ENCODE results near the gene CTTNBP2.

CTTNBP2 gene

DNA sequence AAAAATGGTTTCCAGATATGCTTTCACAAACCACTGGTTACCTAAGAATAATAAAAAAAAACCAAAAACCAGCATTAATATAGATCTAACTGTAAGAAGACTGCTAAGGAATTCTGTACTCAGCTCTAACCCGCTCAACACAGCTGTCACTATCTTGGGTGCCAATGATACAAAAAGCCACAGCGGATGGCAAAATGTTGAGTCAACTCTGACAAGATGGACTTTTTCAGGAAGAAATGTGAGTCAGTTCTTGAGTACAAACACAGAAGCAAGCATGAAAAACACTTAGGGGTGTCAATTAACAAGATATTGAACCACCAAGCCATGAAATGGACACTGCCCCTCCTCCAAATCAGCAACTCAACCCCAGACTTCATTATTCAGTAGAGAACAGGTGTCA, 55.0 kb downstream of the CTTNBP2 start:
- no peak for DNase-seq (ENCODE audit: low read depth)

GRCh38 chr7:117816727-117817126, 56.5 kb downstream of the CTTNBP2 start:
- no peak for DNase-seq (ENCODE audit: low read depth)

DNA sequence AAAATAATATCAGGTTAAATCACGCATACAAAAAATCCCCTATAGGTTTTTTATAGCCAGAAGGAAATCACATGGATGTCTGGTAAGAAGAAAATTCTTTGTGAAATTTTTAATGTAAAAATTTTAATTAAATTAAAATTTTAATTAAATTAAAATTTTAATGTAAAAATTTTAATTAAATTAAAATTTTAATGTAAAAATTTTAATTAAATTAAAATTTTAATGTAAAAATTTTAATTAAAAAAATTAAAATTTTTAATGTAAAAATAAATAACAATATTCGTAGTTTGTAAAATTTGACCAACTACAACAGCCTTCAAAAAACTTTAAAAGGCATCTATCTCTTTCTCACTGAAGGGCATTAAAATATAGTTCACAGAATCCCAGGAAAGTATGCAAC, 61.5 kb downstream of the CTTNBP2 start:
- DNase-seq (ENCODE audit: low read depth), result no peak

DNA sequence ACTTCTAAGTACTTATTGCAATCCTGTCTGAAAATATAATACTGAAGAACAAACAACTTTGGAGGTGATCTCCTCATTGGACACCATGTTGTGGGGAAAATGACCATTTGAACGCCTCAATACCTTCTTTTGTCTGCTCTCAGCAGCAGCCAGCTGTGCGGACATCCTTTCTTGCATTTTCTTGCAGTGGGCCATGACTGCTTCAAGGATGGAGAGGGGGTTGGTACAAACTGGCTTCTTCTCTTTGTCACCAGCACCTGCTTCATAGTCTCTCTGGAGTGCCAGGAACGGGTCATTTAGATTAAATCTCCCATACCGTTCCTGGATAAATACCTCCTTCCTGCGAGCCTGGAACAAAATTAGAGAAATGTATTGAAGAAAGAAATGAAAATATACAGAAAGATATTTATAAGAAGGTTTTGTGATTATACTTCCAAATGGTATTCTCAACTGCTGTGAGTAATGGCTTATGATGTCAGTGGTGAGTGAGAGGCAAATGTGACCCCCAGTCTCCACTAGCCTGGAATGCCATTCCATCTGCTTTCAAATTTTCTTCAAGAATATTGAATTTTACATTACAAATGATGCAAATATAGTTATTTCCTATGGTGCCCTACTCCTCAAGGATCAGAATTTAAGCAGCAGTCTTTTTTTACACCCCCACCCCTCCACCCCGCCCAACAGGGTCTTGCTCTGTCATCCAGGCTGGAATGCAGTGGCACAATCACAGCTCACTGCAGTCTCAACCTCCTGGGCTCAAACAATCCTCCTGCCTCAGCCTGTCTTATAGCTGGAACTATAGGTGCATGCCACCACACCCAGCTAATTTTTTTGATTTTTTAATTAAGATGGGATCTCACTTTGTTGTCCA, 62.4 kb downstream of the CTTNBP2 start:
- no peak for DNase-seq (ENCODE audit: low read depth)

DNA sequence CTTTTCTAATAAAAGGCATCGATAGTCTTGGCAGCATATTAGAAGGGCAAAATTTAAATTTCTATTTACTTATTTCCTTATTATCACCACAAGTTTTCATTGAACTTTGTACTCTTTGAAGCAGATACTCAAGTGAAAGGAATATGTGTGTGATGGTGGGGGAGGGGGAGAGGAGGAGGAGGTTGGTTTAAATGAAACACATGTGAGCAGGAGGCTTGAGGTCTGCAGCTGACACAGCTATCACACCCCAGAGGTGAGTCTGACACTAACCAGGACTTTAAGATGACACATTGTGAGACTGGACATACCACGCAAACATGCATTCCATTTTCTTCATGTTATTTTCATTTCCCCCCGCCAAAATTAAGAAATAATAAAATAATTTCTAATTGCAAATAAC, 63.3 kb downstream of the CTTNBP2 start:
- DNase-seq (ENCODE audit: low read depth), result no peak

DNA sequence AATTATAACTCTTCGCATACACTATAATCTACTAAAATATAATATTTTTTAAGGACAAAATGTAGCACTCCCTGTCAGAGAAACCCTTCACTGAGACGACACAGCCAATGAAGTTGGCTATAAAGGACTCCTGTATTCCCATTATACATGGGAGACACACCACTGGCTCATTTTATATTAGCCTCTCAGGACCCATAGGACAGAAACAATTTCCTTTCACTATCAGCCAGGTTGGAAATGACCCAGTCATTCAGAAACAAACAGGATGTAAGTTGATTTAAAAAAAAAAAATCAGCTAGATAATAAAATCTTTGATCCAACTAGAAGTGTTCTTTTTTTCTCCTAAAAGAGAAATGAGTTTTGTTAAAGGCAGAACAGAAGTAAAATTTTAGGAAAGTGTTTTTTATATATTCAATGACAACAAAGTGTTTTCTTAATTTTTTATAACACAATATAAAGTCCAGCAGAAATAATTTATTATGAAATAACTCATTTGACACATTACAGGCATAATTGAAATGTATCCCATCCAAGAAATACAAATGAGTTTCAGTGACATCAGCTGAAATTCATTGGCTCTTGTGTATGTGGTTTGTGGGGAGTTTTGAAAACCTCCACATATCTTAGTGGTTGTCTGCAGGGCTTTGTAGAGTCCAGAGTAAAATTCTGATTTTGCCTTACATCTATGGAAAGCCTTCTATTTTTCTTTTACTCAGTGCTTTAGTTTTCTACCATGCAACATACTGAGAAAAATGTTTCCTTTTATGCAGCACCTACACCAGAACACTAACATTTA, 64.1 kb downstream of the CTTNBP2 start:
- DNase-seq (ENCODE audit: low read depth), result no peak

GRCh38 chr7:117808341-117808757, 64.9 kb downstream of the CTTNBP2 start:
- DNase-seq (ENCODE audit: low read depth), result no peak

DNA sequence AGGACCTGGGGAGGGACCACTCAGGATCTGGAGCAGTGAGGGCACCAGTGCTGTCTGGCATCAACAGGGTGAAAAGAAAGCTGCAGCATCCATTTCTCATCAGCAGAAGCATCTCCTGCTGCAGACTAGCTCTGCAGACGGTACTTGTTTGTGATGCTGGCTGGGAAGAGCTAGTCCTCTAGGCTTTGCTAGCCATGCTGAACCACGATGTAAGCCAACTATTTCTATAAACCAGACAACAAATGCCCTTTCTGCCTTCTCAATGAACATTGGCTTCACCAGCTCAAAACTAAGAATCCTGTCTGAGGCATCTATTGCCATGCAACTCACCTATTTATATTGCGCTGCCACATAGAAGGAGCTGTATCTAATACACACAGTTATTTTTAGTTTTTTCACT, 65.6 kb downstream of the CTTNBP2 start:
- no peak for DNase-seq (ENCODE audit: low read depth)

DNA sequence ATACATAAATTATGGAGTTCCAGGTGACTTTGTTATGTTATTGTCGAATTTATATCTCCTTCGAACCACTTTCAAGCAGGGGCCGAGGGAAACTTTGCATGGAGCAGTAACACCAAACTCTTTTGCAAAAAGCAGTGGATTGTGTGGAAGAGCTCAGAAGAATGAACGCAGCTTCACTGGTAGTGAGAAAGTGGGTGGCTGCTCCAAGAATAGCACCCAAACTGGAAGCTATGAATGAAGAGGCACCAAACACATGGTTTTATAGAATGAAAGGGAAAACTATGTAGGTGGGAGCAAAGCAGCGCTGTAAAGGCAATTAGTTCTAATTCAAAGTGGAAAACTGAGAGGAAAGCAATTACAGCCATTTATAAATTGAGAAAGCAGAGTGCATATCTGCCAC, 67.2 kb downstream of the CTTNBP2 start:
- DNase-seq (ENCODE audit: low read depth), result no peak

- DNase-seq (ENCODE audit: low read depth), result no peak
Observed at GRCh38 chr7:117805241-117805640, 68.0 kb downstream of the CTTNBP2 start.

- DNase-seq (ENCODE audit: low read depth), result no peak
Observed at GRCh38 chr7:117803476-117803875, 69.8 kb downstream of the CTTNBP2 start.

- DNase-seq (ENCODE audit: low read depth), result no peak
Observed at GRCh38 chr7:117802660-117803059, 70.6 kb downstream of the CTTNBP2 start.

DNA sequence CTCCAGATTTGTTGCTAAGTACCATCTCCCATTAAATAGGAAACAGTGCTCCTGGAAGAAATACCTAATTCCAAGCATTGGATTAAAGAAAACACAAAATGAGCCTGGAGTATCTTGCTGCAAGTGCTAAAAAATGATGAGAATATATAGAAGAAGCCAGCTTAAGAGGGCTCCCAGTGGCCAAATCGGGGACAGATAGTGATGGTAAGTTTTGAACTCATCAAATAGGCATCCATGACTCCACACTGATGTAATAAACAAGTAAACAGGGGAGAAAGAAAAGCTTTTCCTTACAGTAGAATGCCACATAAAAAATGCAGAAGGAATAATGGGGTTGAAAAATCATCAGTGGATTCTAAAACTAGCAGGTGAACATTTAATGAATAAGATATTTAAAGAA, 72.4 kb downstream of the CTTNBP2 start:
- no peak for DNase-seq (ENCODE audit: low read depth)

DNA sequence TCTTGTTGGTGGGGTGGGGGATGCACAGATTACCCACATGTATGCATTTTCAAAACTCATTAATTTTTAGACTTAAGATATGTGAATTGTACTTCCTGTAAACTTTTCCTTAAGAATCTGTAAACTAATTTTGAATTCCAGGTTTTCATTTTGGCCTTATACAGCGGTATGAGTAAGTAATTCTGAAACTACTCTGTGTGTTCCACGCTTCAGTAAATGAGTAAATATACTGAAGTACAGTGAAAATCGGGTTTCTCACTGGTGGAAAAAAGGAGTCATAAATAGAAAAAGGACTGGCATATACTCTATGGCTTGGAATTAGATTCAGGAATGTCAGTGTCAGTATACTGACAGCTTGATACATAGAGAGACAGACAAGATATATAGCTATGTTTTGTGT, 72.8 kb downstream of the CTTNBP2 start:
- no peak for DNase-seq (ENCODE audit: low read depth)

DNA sequence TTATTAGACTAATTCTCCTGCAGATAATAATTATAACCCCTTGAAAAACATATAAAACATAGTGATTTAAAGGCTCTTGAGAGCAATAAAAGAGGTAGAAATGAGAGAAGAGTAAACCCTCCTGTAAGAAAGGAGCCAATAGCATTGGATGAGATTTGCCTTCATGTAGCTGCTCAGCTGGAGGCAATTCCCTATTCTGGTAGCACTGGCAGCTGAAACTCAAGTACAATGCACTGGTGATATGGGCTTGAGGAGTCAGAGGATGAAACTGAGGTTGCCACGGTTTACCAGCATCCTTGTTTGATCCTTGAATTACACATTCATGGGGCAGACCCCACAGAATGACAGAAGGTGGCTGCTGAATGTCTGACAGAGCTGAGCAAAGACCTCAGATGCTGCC, 76.4 kb downstream of the CTTNBP2 start:
- DNase-seq (ENCODE audit: low read depth), result no peak

DNA sequence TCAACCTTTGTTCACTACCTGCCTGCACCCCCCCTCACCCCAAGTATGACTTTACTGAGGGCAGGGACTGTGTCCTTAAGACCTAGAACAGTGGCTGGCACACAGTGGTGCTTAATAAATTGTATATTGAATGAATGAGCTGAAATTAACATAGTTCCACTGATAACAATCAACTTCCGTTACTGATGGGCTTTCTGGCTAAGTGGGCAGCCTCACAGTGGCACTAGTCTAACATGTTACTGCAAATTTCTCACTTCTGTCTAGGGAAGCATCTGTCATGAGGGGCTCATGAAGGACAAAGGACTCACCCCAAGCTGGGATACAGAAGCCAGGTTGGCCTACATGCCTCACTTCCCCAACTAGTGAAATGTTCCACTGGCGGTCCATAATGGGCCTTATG, 79.3 kb downstream of the CTTNBP2 start:
- no peak for DNase-seq (ENCODE audit: low read depth)

DNA sequence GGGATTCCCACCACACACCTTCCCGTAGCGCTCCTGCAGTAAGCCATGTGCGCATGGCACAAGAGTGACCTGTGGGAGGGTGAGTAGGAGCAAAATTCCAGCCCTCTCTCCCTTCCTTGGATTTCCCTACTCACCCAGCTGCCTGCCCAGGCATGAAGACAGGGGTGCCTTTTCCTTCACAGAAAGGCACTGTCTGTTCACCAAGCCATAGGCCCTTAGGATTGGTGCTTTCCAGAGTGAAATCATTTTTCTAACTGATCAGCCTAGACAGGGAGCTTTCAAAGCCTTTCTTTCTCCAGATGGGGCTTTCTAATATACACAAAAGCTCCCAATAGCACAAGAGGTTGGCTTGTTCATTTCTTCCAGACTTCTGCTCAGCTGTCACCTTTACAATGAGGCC, 79.7 kb downstream of the CTTNBP2 start:
- DNase-seq (ENCODE audit: low read depth), result no peak

- DNase-seq (ENCODE audit: low read depth), result no peak
Observed at GRCh38 chr7:117791877-117792780, 81.1 kb downstream of the CTTNBP2 start.

DNA sequence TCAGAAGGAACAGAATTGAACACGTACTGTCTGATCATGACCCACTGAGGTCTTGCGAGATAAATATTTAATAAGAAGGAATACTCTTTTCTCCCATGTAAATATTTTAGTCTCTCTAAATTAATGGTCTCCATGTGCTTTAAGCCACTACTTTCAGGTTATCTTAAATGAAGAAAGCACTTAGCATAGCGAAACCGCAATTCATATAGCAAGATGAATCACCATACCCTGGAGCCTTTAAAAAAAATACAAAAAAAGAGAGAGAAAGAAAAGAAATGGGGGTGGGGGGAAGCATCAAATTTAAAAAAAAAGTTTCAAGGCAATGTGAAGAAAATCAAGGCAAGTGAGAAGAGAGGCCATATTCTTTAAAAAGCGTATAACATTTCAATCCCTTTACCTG, 82.5 kb downstream of the CTTNBP2 start:
- DNase-seq (ENCODE audit: low read depth), result no peak

GRCh38 chr7:117790251-117790650, 83.0 kb downstream of the CTTNBP2 start:
- DNase-seq (ENCODE audit: low read depth), result no peak

GRCh38 chr7:117785431-117785830, 87.8 kb downstream of the CTTNBP2 start:
- DNase-seq (ENCODE audit: low read depth), result no peak

- no peak for DNase-seq (ENCODE audit: low read depth)
Observed at GRCh38 chr7:117784315-117784714, 88.9 kb downstream of the CTTNBP2 start.
